ELR (cell line): ENCODE data around the gene PHF8.

Source experiments
- DNase-seq: peaks from one replicate; pipeline ENCODE4 v3.0.0-alpha.2; 2015; ENCODE audit warnings: low read depth

Gene PHF8

DNA sequence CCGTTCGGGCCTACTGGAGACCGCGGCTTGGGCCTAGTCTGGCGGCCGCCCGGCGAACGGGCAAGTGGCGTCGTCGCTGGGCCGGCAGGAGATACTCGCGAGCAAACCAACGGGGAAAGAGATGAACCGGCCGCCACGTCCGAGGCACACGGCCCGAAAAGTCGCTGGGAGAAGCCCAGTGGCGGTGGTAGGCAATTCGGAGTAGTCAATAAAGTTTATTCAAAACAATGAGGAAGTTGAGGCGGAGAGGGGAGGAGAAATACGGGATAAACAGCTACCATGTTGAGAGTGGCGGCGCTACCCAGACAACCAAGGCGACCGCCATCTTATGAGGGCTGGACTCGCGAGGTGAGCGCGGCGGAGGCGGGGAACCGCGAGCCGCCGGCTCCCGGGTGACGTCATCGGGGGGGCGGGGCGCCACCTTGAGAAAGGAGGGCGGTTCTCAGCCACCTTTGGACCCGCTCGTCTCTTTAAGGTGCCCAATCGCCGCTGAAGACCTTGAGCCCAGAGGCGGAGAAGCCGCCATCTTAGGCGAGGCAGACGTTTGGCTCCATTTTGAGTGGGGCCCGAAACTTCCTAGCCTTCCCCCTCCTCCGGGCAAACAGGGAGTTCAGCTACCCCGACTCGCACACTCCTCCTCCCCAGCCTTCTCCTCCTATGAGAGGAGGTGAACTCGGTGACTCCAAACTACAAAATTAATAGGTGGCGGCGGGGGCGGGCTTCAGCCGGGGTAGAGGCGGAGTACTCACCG is at the start of gene PHF8:
Gene PHF8 (minus strand): TSS at position 348 of the 751 bp plus-strand sequence. CDS start 1,745 bp downstream, outside the sequence.
- peak; percentile 93 for DNase-seq

DNA sequence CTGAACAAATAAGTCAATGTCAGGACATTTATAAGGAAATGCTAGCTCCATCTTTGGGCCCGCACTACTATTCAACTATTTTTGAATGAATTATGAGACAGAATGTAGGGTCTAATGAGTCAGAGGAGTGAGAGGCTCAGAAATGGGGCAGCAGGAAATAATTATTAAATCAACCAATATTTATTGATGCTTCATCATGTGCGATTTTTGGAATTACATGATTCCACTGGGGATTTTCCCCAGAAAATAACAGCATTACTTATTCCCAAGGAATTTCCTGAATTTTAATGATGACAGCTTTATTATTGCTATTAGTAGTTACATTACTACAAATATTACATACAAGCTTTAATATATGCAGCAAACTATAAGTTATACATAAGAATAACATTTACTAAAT is 49.3 kb upstream of the PHF8 start:
- DNase-seq, result peak; percentile 5

DNA sequence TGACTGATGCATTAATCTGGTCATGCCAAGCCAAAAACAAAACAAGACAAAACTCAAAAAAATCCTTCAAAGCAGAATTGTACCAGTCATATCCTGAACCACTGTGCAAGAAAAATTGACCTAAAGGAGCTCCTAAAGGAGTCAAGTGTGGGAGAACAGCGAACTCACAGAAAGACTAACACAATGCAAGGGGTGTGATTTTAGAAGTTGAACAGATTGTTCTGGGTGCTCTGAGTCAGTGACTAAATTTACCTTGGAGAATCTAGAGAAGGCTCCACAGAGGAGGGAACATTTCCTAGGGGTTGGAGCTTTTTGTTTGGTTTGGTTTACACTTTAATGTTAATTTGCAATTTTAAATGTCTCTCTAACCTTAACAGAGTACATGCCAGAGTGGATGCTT is 48.9 kb upstream of the PHF8 start:
- no peak for DNase-seq

DNA sequence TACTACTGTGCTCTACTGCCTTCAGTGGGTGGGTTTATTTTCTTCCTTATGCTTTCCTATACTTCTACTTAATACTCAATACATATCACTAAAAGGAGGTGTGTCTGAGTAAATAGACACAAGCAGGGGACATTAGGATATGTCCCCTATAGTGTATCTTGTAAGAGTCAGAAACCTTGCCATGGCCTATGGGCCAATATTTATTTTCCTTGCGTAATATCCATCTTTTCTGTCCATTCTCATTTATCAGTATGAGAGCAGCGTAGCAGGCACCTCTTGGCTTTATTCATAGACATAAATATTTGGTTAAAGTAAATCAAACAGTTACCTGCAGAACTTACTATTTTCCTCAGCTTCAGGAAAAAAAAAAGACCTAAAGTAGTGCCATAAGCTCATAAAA is 46.6 kb upstream of the PHF8 start:
- no peak for DNase-seq

DNA sequence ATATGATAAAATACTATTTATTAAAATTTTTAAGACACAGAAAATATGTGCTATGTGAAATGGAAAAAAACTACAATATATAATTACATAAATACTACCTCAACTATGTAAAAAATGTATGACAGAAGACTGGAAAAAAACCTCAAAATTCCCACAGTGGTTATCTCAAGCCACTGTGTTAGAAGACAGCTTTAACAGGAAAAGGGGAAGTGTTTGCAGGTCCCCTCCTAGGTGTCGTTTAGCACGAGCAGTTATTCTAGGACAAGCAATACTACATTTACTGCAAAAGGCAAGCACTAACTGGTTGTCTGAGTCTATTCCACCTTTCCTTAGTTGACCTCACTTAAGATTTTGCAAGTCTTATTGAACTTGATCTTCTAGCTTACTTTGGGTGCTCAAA is 44.9 kb upstream of the PHF8 start:
- no peak for DNase-seq

DNA sequence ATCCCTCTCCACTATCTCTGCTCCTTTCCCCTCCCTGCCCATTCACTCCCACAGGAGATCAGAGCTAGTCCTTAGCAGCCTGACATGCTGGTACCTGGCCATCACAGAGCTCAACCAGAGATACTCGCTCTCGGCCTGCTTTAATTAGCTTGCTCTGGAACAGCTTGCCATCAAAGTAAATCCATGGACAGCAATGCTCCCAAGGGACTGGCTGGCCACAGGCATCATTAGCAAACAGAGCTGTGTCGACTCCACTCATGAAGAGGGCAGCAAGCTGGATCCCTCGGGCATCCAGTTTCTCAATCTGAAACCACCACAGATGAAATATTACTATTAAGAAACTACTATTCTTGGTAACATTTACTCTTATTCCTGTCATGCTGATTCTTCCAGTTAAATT is 43.4 kb upstream of the PHF8 start:
- DNase-seq, result no peak

DNA sequence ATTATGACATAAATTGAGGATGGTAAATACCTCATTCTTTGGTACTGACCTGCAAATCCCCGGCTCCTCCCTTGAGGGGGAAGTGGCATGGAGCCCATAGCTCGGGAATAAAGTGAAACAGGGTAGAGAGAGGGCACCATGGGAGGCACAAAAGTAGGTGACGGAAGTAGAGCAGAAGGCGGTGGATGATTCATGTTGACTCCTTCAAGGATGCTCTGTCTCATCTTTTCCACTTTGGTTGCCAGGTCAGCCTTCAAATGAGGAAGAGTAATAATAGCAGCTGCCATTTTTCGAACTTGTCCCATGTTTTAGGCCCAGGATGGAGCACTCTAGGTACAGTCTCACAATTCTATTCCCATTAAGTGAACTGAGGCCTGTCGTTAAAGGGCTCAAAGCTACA is 41.4 kb upstream of the PHF8 start:
- peak; percentile 20 for DNase-seq

DNA sequence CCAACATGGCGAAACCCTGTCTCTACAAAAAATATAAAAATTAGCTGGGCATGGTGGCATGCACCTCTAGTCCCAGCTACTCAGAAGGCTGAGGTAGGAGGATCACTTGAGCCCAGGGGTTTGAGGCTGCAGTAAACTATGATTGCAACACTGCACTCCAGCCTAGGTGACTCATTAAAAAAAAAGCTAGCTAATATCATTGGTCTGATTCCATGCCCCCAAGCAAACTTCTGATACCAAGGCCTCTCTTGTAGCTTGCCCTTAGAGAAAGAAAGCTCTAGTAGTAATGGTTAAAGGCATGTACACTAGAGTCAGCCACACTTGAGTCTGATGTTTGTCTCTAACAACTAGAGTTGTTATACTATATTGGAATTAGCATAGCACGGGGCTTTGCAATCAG is 32.6 kb upstream of the PHF8 start:
- peak; percentile 87 for DNase-seq

DNA sequence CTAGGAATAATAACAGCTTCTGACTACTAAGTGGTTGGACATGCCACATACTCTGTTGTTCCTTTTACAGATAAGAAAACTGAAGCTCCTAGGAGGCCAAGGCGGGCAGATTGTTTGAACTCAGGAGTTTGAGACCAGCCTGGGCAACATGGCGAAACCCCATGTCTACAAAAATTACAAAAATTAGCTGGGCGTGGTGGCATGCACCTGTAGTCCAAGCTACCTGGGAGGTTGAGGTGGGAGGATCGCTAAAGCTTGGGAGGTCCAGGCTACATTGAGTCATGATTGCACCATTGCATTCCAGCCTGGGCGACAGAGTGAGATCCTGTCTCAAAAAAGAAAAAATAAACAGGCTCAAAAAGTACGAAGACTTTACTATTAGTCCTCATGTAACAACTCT is 30.6 kb upstream of the PHF8 start:
- DNase-seq, result no peak

DNA sequence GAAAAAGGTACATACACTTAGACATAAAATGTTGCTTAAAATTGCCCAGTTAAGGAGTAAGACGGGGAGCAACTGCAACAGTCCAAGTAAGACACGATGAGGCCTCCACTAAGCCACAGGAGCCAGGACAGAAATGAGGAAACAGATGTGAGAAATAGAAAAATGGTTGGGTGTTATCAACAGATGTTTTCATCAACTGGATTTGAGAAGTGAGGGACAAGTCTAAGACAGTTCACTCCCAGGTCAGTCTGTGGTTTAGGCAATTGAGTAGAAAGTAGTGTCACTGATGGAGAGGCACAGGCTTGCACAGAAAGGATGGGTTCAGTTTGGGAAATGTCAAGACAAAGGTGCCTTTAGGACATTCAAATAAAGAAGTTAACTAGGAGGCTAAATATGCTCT is 23.5 kb upstream of the PHF8 start:
- DNase-seq, result no peak

DNA sequence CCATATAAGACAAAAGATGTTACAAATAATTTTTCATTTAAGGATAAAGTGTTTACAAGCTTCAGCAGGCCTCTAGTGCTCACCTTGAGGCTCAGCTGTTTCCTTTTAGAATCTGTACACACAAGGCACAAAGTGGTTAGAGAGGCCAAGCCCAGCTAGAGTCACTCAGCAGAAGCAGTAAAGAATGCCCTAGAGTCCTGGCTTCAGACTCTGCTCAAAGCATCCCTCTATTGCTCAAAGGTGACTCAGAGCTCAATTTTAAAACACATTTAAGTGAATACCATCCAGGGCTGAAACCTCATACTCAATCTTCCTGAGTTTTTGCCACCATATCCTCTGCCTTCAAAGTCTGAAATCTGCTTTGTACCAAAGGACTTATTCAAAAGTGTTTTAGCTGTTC is 22.6 kb upstream of the PHF8 start:
- DNase-seq, result peak; percentile 51

DNA sequence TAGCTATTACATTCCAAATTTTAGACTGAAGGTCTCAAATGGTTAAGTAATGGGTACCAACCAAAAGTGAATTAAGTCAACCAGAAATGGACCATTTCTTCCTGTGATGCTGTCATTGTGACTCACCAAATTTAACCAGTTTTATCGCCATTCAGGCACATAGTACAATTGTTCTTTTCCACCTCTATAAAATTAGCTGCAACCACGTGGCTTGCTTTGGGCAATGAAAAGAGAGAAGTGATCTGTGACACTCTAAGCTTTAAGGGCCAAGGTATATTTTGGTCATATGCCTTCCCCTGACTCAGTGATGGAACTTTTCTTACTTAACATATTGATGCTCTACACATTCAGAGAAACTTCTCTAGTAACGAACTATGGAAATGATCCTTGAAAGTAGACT is 20.3 kb upstream of the PHF8 start:
- DNase-seq, result peak; percentile 1

DNA sequence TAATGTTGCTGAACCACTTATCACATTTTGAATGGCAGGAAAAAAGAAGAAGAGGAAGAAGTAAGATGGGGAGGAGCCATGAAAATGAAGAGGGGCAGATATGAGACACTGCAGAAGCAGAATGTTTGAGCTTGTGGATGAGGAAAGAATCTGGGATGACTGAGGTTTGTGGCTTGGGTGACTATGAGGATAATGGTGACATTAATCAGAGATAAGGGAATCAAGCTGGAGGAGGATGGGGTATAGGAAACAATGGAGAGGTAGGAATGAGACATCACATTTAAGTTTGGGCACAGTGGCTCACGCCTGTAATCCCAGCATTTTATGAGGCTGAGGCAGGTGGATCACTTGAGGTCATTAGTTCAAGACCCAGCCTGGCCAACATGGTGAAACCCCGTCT is 19.1 kb upstream of the PHF8 start:
- DNase-seq, result no peak

DNA sequence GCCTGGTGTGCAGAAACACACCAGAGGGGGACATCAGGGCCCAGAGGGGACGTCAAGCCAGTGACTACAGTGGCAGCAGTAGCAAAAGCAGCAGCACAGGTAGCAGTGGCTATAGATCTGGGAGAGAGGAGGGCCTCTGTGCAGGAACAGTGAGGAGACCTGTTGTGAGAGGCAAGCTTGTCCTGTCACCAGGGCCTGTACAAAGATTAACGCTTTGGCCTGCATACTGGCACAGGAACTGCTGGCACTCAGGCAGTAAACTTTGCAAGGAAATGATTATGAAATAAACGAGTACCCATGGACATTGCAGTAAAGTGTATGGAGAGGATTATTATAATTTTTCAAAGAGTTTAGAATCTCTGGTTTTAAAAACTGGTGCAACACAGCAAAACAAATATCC is 5.5 kb upstream of the PHF8 start:
- DNase-seq, result no peak

DNA sequence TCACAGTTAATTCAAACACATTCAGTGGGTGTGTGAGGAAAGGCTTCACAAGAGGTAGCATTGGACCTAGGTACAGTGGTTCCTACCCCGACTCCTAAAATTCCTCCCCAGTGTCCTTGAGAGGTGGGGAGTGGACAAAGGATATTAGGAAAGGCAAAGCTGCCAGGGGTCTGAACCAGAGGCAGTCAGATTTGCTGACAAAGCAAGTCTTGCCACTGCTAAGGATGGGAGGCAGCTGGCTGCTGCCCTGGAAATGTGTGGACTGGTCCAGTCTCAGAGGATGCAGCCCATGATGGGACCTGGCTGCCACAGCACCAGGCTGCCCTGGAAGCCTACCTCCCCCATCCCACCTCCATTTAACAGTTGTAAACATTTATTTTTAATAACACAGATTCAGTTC is 4.1 kb upstream of the PHF8 start:
- DNase-seq, result no peak

DNA sequence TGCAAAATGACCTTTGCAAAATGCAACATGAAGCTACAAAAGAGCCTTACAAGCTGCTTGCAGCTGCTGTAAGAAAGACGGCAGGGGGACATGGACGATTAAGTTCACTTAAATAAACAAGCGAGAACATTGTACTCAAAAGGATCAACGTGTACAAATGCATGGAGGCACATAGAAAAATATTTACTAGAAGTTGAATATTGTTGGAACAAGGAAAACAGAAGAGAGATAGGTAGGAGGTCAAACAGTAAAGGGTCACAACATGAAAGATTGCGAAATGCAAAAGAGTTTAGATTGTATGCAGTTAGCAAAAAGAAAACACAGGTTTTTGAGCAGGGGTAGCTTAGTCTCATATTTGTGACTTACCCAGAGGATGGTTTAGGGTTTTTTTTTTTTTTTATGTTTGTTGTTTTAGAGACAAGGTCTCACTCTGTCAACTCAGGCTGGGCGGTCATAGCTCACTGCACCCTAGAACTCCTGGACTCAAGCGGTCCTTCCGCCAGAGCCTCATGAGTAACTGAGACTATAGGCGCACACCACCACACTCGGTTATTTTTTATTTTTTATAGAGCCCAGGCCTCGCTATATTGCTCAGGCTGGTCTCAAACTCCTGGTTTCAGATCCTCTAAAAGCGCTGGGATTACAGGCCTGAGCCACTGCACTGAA is 1.4 kb upstream of the PHF8 start:
- no peak for DNase-seq

DNA sequence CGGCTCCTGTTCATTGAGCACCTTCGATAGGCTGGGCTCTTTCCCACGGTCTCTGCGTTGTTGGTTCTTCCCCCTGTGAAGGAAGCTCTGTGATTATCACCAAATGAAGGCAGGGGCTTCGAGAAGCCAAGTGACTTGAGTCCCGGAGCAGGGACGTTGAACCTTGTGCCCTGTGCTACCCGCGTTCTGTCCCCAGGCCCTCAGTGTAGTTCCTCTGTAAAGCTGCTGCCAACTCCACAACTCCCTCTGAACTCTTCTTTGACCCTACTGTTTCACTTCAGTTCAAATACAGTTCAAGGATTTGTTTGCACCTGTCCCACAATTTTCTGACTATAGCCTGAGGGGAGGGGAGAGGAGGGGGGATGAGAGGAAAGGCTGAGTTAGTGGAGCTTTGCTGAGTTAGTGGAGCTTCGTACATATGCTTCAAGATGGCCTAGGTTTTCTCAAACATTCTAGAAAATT is 635 bp upstream of the PHF8 start:
- DNase-seq, result no peak

DNA sequence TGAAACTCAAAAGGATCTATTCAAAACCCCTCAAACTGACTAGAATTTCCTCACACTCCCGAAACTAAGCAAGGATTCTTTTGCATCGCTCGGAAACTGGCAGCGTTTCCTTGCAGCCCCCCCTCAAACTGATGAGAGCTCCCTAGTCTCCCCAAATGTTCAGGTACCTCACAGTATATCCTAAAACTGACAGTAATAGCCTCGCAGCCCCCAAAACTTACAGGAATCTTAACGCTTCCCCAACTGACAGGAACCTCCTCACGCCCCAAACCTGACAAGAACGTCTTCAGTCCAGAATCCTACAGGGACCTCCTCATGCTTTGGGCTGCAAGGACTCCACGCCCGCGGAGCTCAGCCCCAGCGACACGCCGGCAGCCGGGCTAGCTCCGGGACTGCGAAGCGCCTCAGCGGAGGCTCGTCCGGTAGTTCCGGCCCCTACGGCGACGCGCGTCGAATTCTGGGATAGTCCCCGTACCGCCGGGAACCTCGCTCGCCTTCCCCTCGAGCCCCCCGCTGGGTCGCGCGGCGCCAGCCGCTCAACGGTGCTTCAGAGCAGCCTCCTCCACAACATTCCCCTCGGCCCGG is 640 bp downstream of the PHF8 start:
- peak; percentile 39 for DNase-seq

DNA sequence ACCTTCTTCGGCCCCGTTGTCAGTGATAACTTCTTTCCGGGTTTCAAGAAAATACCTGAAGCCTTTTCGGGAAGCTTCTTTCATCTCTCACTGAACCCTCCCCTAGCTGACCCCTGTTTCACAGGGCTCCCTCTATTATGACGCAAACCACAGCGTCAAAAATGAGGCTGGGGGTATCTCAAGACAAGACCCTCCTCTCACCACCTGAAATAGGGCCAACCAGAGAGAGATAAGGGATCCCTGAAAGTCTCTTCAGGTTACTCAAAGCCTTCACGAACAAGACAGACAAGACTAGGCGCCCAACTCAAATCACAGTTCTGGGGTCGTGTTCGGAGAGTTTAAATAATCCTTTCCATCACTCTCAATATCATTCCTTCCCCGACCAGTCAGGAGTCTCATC is 1.2 kb downstream of the PHF8 start:
- peak; percentile 3 for DNase-seq

DNA sequence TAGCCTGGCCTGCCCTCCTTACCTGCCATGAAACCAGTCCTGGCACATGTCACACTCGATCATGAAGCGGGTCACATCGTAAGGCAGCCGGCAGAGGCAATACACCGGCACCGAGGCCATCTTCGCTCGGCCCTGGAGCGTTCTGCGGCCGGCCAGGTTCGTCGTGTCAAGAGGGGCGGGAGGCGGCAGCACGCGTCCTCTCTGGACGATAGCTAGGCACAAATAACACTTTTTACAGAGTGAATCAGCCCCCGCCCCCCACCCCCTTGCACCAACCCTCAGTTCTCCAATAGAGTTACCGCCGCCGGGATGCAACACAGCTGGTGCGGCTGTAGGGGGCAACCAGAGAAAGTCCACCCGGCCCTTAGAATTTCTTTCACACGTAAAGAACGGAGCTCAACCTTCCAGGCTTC is 1.7 kb downstream of the PHF8 start:
- peak; percentile 75 for DNase-seq

DNA sequence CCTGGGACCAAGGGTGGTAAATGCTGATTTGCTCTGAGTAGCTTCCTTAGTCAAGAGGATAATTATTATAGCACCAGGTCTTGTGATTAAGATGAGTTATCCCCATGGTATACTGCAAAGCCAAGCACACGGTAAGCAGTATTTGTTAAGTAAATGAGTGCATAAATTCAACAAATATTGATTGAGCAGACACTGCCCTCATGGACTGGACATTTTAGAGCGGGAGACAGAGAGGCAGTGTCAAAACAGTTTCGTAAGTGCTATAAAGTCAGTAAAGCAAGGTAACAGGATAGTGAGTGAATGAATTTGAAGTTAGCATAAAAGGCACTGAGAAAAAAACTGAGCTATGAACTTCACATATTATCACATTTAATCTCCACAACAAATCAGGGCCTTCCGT is 13.9 kb downstream of the PHF8 start:
- no peak for DNase-seq

DNA sequence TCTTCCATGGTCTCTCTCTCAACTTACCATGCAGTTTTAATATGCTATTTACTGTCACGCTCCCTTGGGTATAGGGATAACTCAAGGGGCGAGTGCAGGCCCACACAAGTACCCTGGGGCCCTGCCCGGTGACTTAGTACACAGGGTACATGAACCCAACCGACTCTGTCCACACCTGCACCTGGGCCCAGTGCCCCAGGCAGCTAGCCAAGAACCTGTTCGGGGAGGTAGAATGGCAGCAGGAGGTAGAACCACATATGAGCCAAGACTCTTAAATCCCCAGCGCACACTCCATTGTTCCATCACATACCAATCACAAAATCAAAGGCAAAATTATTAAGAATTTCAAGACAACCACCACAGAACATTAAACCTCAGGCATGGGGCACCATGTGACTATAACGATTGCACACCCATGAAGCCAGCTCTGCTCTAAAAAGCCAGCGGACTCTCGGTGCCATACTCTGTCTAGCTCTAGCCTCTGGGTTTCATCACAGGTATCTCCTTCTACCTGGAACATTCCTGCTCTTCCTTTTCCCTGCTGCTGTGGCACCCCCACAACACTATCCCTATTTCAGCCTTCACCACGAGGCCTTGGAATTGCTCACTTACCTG is 14.6 kb downstream of the PHF8 start:
- no peak for DNase-seq

DNA sequence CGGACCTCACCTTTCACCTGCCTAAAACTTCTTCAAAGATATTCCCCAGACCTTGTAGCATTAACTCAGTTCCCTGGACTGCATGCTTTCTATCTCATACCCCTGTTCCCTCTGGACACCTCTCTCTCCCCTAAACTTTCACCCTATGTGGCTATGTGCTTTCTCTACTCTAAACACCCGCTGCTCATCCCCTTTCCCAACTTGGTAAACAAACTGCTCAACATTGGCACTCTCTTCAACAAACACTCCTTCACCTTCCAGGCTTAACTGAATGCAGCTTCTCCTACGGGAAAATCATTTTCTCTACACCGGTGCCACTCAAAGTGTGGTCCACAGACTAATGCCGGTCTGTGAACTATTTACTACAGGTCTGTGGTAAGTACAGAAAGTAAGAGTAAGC is 19.9 kb downstream of the PHF8 start:
- DNase-seq, result no peak
